Bronchial epithelial cell (primary cell): ENCODE results near the gene CAMTA1. TPM values are rescaled to one million over a fixed set of nuclear protein-coding genes. Genes with fewer than 3 reads are reported as not detected.

Experiments used
- DNase-seq: peaks from one replicate; pipeline ENCODE4 v3.0.0-alpha.2; 2010; ENCODE audit warnings: low read depth
- FAIRE-seq: peaks from 2 replicates; lab custom pipeline; 2011; peaks lifted over from hg19 to GRCh38; lab: Jason Lieb, UNC
- H3K27me3 ChIP-seq: 2 replicates; pipeline ENCODE4 v1.5.1; 2011; ENCODE audit warnings: low read length; ENCODE audit not compliant: control insufficient read depth, insufficient read depth
- H3K36me3 ChIP-seq: 2 replicates; pipeline ENCODE4 v1.5.1; 2011; ENCODE audit warnings: low read length; ENCODE audit not compliant: control insufficient read depth, insufficient read depth
- H3K4me3 ChIP-seq: 2 replicates; pipeline ENCODE4 v1.5.1; 2011; ENCODE audit warnings: mild to moderate bottlenecking, low read depth, low read length, control low read depth
- total RNA-seq: library from RNA; depleted of rRNA; stranded (reverse); fragments of >200 nt; gene quantifications from 2 replicates; pipeline ENCODE4 v1.2.1, GENCODE V29; 2014
- TF ChIP-seq, protein P1 (sequence below): IDR thresholded peaks from 2 replicates; pipeline ENCODE4 v1.5.1; 2011; ENCODE audit warnings: mild to moderate bottlenecking, moderate library complexity, low read length, control low read depth, inconsistent platforms; ENCODE audit not compliant: insufficient read depth, severe bottlenecking

The CAMTA1 gene
- total RNA-seq, 1 donor from 2014 or later: 68.2 TPM

DNA sequence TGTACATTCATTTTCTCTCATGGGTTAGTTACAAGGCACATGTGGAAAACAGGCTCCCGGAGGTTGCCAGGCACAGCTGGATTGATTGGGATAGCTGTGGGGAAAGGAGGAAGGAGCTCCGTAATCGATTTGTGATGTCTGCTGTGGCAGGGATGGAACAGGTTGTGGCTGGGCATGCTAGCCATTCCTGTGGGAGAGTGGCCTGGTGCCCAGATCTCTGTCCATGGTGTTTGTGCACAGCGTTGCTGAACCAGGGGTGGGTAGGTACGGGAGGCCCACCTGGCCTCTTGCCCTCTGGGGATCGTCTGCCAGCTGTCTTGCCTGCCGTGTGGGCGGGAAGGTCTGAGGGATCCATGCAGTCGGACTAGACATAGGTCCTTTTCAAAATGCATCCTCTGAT is 683.0 kb downstream of the CAMTA1 start:
- FAIRE-seq (no peak), DNase-seq (no peak)
- Histone ChIP-seq H3K27me3 (no peaks in the 10 kb centered on the region), H3K4me3 (no peak overlapping the region), H3K36me3 (no peaks in the 10 kb centered on the region)
- TF ChIP-seq, protein P1, sequence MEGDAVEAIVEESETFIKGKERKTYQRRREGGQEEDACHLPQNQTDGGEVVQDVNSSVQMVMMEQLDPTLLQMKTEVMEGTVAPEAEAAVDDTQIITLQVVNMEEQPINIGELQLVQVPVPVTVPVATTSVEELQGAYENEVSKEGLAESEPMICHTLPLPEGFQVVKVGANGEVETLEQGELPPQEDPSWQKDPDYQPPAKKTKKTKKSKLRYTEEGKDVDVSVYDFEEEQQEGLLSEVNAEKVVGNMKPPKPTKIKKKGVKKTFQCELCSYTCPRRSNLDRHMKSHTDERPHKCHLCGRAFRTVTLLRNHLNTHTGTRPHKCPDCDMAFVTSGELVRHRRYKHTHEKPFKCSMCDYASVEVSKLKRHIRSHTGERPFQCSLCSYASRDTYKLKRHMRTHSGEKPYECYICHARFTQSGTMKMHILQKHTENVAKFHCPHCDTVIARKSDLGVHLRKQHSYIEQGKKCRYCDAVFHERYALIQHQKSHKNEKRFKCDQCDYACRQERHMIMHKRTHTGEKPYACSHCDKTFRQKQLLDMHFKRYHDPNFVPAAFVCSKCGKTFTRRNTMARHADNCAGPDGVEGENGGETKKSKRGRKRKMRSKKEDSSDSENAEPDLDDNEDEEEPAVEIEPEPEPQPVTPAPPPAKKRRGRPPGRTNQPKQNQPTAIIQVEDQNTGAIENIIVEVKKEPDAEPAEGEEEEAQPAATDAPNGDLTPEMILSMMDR: no peak

DNA sequence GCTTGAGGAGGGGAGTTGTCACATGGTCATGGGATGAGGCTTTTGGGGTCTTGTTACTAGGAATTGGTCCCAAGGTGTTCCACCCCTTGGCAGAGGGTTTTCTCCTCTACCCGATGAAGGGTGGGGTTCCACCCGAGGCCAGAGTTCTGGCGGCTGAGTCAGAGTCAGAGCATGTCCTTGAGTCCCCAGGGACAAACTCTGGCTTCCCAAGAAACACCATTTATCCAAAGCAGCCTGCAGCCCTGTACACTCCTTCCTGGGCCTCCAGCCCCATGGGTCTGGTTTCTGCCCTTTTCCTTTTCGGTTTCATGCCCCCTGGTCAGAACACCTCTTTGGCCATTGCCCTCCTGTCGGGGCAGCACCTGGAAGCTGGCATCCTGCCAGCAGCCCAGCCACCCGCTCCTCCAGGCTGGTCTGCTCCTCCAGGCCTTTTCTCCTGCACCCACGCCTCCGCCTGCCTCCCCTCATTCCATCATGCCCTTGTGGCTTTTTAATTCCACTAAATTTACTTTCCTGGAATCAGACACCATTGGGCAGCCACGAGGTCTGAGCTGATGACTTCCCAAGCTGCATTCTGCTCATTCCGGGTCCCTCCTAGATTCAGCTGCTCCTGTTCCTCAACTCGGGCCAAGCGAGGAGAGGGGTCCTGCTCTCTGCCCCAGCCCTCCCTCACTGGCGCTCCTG is 684.1 kb downstream of the CAMTA1 start:
- Histone ChIP-seq H3K36me3 (no peaks in the 10 kb centered on the region), H3K4me3 (no peak overlapping the region), H3K27me3 (no peaks in the 10 kb centered on the region)
- TF ChIP-seq, protein P1: no peak
- no peak for FAIRE-seq
- DNase-seq: peak; percentile 35

DNA sequence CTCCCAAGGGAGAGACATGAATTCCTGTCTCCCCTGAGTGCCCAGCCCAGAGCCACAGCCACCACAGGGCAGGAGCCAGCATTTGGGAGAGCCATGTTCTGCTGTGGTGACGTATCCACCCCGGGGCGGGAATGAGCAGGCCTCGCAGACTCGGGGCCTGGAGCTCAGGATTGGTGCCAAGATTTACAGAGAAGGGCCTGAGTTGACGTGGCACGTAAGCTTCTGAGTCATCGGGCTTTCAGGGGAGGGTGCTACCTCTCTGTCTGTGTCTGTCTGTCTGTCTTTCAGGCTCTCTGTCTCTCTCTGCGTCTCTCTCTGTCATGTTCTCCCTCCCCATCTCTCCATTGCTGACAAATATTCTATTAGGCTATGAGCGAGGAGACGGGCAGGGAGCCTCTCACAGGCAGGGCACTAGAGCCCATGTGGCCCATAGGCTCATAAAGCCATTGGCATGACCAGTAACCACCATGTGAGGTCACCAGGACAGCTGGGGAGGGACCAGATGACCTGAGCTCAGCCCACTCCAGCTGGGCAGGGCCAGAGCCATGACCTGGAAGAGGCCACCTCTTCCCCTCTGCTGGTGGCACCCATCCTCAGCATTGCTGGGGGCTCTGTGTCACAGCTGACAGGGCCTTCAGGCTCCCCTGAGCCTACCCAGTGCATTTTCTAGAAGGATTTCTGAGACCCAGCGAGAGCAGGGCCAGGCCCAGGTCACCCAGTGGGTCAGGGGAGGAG is 685.8 kb downstream of the CAMTA1 start:
- DNase-seq: peak; percentile 97
- no peaks in the 10 kb centered on the region for H3K27me3 ChIP-seq
- H3K36me3 ChIP-seq: no peaks in the 10 kb centered on the region
- H3K4me3 ChIP-seq: no peak overlapping the region
- TF ChIP-seq, protein P1: no peak
- FAIRE-seq: peak; percentile 98

DNA sequence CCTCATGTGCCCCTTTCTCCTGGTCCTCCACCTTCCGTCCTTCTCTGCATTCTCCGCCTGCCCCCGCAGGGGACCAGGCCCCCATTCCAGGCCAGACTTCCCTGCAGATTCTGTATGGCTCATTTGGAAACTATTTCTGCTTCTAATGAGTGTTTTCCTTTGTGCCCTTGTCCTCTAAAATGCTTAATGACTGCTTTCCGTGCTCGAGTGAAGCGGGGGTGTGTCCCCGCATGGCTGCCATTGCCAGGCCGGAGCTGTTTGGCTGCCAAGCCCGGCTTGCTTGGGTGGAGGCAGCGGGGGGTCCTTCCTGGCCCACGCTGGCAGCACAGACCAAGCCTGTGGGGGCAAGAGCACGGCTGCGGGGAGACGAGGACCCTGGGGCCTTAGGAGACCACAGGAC is 686.6 kb downstream of the CAMTA1 start:
- FAIRE-seq (no peak), DNase-seq (no peak)
- Histone ChIP-seq H3K27me3 (no peaks in the 10 kb centered on the region), H3K4me3 (no peak overlapping the region), H3K36me3 (no peaks in the 10 kb centered on the region)
- TF ChIP-seq, protein P1: no peak

DNA sequence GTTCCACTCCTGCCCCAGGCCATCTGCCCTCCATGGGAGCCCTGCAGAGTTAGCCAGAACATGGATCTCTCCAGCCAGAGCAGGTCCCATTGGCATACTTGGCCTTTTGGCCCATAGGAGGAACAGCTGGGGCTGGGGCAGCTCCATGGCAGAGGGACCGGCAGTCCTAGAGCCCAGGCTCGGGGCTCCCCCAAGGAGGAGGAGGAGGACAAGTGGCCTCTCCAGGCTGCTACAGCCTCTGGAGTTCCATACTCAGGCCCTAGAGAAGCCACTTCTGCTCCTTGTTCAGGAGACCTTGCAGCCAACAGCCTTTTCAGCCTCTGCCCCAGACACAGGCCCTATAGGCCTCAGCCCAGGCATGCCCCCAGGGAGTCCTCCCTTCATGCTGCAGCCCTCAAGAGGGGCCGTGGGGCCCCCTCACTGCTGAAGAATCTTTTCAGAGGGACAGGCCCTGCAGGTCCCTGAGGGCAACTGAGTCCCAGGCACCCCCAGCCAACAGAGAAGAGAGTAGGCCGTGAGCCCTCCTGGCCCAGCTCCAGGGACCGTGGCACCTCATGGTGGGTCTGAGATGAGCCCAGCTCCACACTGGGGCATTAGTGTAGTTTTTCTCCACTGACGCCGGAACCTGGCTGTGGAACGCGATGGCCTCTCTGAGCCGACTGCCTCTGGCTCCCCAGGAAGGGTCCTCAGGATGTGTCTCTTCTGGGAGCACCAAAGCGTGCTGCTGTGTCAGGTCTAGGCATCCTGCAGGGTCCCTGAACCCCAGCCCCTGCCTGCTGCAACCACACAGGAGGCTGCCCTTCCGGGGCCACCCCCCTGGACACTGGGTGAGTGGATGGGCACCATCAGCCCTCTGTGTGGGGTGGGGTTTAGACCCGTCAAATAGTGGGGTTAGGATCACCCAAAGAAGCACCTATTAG is 688.2 kb downstream of the CAMTA1 start:
- TF ChIP-seq, protein P1: no peak
- FAIRE-seq: no peak
- H3K36me3 ChIP-seq: no peaks in the 10 kb centered on the region
- H3K4me3 ChIP-seq: no peak overlapping the region
- peaks cover 2% of the 10 kb centered on the region for H3K27me3 ChIP-seq
- no peak for DNase-seq
